Gastrocnemius medialis (tissue), 4 donors: ENCODE measurements around the gene CAMTA1.

ENCODE experiments used
- CTCF ChIP-seq, 5 experiments: fragments of 450-650 bp in 3 of 5; fragments of 200-600 bp in 2 of 5; sonication (generic) in 2 of 5; IDR thresholded peaks in 4 of 5; conservative IDR thresholded peaks in 1 of 5; 1 replicate in 4 of 5; 2 replicates in 1 of 5; pipeline ENCODE4 v1.5.1; 2016 to 2019; ENCODE audit warnings: antibody characterized with exemption in 5 of 5, mild to moderate bottlenecking in 3 of 5, moderate library complexity in 3 of 5
- POLR2A ChIP-seq, 2 donors: fragments of 450-650 bp; IDR thresholded peaks; one replicate each; pipeline ENCODE4 v1.6.1; 2017; ENCODE audit warnings: antibody characterized with exemption in 2 of 2, mild to moderate bottlenecking in 2 of 2, moderate library complexity in 2 of 2

GRCh38 chr1:7220007-7220406 lies 434.8 kb downstream of the CAMTA1 start:
- TF ChIP-seq POLR2A (IDR thresholded peaks at IDR 0.05) (no peak), CTCF (IDR thresholded peaks at IDR 0.05 in 4 of 5, conservative IDR thresholded peaks at IDR 0.05 in 1 of 5) (no peak)
